ENCODE data around the gene SLC13A3.

The SLC13A3 gene

DNA sequence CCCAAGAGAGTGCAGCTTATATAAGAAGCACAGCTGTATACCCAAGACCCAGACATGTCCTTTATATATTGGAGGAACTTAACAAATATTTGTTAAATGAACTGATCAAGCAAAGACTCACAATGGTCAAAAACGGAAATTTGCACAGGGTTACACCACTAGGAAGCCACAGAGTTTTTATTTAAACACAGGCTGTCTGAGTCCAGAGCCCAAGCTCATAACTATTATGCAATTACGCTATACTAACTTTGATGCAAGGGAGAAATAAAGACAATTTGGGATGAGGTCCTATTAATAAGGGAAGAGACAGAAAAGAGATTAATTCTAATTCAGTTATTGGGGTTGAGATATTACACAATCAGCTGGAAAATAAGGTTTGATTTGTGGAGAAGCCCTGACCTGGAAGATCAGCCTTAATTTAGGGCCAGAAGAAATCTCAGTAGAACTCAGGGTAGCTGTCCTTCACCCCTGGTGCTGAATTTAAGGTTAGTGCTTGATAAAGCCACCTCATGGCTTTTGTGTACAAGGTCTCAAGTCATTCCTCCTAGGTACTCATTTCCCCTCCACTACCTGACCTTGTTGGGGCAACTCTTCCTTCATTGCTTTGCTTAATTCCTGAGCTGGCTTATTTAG is 127.4 kb downstream of the SLC13A3 start:
- Histone ChIP-seq H3K36me3 (ENCODE audit: insufficient read depth, low read length) (no peaks in the 10 kb centered on the region), H3K27me3 (ENCODE audit: insufficient read depth, low read length, poor library complexity, severe bottlenecking) (no peaks in the 10 kb centered on the region), H3K4me3 (ENCODE audit: low read length, poor library complexity, severe bottlenecking) (no peak overlapping the region), H3K4me2 (ENCODE audit: low read depth, low read length, poor library complexity, severe bottlenecking) (no peak overlapping the region), H4K20me1 (ENCODE audit: insufficient read depth, low read length, poor library complexity, severe bottlenecking) (no peaks in the 10 kb centered on the region), H3K9ac (ENCODE audit: low read depth, low read length, poor library complexity, severe bottlenecking) (no peak overlapping the region), H2AFZ (ENCODE audit: low read length) (no peak overlapping the region), H3K4me1 (ENCODE audit: insufficient read depth, low read length, poor library complexity, severe bottlenecking) (no peaks in the 10 kb centered on the region), H3K9me3 (ENCODE audit: insufficient read depth, low read depth, low read length) (no peaks in the 10 kb centered on the region), H3K9me2 (replicated peaks; ENCODE audit: low read depth, low read length) (no peaks in the 10 kb centered on the region), H3K79me2 (ENCODE audit: insufficient read depth, low read length) (no peaks in the 10 kb centered on the region), H3F3A (ENCODE audit: low read depth) (no peaks in the 10 kb centered on the region)
- TF ChIP-seq, protein P1, sequence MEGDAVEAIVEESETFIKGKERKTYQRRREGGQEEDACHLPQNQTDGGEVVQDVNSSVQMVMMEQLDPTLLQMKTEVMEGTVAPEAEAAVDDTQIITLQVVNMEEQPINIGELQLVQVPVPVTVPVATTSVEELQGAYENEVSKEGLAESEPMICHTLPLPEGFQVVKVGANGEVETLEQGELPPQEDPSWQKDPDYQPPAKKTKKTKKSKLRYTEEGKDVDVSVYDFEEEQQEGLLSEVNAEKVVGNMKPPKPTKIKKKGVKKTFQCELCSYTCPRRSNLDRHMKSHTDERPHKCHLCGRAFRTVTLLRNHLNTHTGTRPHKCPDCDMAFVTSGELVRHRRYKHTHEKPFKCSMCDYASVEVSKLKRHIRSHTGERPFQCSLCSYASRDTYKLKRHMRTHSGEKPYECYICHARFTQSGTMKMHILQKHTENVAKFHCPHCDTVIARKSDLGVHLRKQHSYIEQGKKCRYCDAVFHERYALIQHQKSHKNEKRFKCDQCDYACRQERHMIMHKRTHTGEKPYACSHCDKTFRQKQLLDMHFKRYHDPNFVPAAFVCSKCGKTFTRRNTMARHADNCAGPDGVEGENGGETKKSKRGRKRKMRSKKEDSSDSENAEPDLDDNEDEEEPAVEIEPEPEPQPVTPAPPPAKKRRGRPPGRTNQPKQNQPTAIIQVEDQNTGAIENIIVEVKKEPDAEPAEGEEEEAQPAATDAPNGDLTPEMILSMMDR (conservative IDR thresholded peaks at IDR 0.05; ENCODE audit: low read length), result no peak
- no peak for TF ChIP-seq EZH2phosphoT487 (IDR thresholded peaks at IDR 0.05; ENCODE audit: borderline replicate concordance)

DNA sequence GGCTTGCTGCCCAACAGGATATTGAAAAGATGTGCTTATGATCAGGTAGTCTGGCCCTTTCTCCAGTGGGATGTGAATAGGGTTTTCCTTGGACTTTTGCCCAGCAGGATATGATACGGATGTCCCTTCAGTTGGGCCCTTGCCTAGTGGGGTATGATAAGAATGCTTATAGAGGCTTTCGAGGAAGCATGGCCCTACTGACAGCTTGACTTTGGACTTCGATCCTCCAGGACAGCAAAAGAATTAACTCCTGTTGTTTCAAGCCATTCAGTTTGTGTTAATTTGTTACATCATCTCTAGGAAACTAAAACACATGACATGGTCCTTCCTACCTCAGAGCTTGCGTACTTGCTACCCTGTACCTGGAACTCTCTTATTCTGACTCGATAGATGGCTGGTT is 128.2 kb downstream of the SLC13A3 start:
- Histone ChIP-seq H3K79me2 (ENCODE audit: insufficient read depth, low read length) (no peaks in the 10 kb centered on the region), H3K27me3 (ENCODE audit: insufficient read depth, low read length, poor library complexity, severe bottlenecking) (no peaks in the 10 kb centered on the region), H3K9me3 (ENCODE audit: insufficient read depth, low read depth, low read length) (no peaks in the 10 kb centered on the region), H3K4me1 (ENCODE audit: insufficient read depth, low read length, poor library complexity, severe bottlenecking) (no peaks in the 10 kb centered on the region), H3F3A (ENCODE audit: low read depth) (no peaks in the 10 kb centered on the region), H3K9ac (ENCODE audit: low read depth, low read length, poor library complexity, severe bottlenecking) (no peak overlapping the region), H3K9me2 (replicated peaks; ENCODE audit: low read depth, low read length) (no peaks in the 10 kb centered on the region), H3K36me3 (ENCODE audit: insufficient read depth, low read length) (no peaks in the 10 kb centered on the region), H3K4me2 (ENCODE audit: low read depth, low read length, poor library complexity, severe bottlenecking) (no peak overlapping the region), H4K20me1 (ENCODE audit: insufficient read depth, low read length, poor library complexity, severe bottlenecking) (no peaks in the 10 kb centered on the region), H2AFZ (ENCODE audit: low read length) (no peak overlapping the region), H3K4me3 (ENCODE audit: low read length, poor library complexity, severe bottlenecking) (no peak overlapping the region)
- TF ChIP-seq, protein P1 (conservative IDR thresholded peaks at IDR 0.05; ENCODE audit: low read length), result no peak
- no peak for TF ChIP-seq EZH2phosphoT487 (IDR thresholded peaks at IDR 0.05; ENCODE audit: borderline replicate concordance)

DNA sequence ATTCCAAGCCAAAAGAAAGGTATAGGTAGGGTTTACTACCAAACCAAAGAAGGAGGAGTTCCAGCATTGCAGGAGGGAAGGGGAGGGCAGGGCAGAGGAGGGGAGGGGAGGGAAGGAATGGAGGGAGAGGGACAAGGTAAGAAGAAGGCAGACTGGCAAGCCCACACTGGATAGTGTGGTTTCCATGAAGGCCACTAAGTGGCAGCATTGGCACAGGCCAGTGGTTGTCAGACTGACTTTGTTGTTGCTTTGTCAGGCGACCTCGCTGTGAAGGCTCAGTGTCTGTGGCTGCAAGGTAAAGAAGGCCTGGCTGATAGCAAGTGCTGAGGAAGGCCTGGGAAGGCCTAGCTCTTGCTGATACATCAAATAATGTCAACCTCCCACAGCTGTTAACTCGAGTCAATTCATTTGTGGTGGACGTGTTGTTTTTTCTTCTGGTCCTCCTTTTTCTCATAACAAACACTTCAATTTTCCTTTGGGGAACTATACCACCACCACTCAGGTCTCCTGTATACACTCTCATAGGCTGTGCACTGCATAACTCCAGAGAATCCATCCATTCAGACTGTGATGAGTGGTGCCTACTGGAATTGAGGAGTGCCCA is 130.2 kb downstream of the SLC13A3 start:
- no peak overlapping the region for H3K4me2 ChIP-seq (ENCODE audit: low read depth, low read length, poor library complexity, severe bottlenecking)
- H3K9ac ChIP-seq (ENCODE audit: low read depth, low read length, poor library complexity, severe bottlenecking), result no peak overlapping the region
- no peak overlapping the region for H2AFZ ChIP-seq (ENCODE audit: low read length)
- no peak overlapping the region for H3K4me3 ChIP-seq (ENCODE audit: low read length, poor library complexity, severe bottlenecking)
- no peaks in the 10 kb centered on the region for H3K4me1 ChIP-seq (ENCODE audit: insufficient read depth, low read length, poor library complexity, severe bottlenecking)
- H4K20me1 ChIP-seq (ENCODE audit: insufficient read depth, low read length, poor library complexity, severe bottlenecking), result no peaks in the 10 kb centered on the region
- H3K27me3 ChIP-seq (ENCODE audit: insufficient read depth, low read length, poor library complexity, severe bottlenecking), result no peaks in the 10 kb centered on the region
- no peaks in the 10 kb centered on the region for H3F3A ChIP-seq (ENCODE audit: low read depth)
- TF ChIP-seq, protein P1 (conservative IDR thresholded peaks at IDR 0.05; ENCODE audit: low read length), result peak; percentile 78
- TF ChIP-seq EZH2phosphoT487 (IDR thresholded peaks at IDR 0.05; ENCODE audit: borderline replicate concordance), result no peak
- H3K36me3 ChIP-seq (ENCODE audit: insufficient read depth, low read length), result no peaks in the 10 kb centered on the region
- H3K9me2 ChIP-seq (replicated peaks; ENCODE audit: low read depth, low read length), result no peaks in the 10 kb centered on the region
- H3K79me2 ChIP-seq (ENCODE audit: insufficient read depth, low read length), result no peaks in the 10 kb centered on the region
- H3K9me3 ChIP-seq (ENCODE audit: insufficient read depth, low read depth, low read length), result no peaks in the 10 kb centered on the region
